SK-N-SH (cell line): ENCODE data around the gene INHBE. TPM values are rescaled to one million over a fixed set of nuclear protein-coding genes. Genes with fewer than 3 reads are reported as not detected.

Source experiments
- CTCF ChIA-PET: fragments of 300-600, 350-600 bp; formaldehyde crosslinking; extraction: SDS; loops from one replicate; lab custom pipeline; 2021; lab: Yijun Ruan, JAX
- POLR2A ChIA-PET: fragments of 350-600 bp; sonication (Branson Sonifier 250); formaldehyde crosslinking; extraction: SDS; loops from one replicate; lab custom pipeline; 2020; ENCODE audit warnings: antibody characterized with exemption, inconsistent platforms; lab: Yijun Ruan, JAX
- DNase-seq: peaks from one replicate; pipeline ENCODE4 v3.0.0; 2012
- H2AFZ ChIP-seq: fragments of 200-600 bp; sonication (generic); 2 replicates; pipeline ENCODE4 v1.8.1; 2016; ENCODE audit warnings: antibody characterized with exemption, mild to moderate bottlenecking, low read depth
- H3F3A ChIP-seq: fragments of 200-600 bp; sonication (generic); replicated peaks from 2 replicates; pipeline ENCODE3; 2016; ENCODE audit warnings: antibody characterized with exemption, mild to moderate bottlenecking; ENCODE audit not compliant: insufficient read depth
- H3K27ac ChIP-seq, 2 experiments: fragments of 200-500 bp in 1 of 2; fragments of 200-600 bp in 1 of 2; sonication (Bioruptor generic) in 1 of 2; sonication (generic), shearing (Covaris generic) in 1 of 2; 2 replicates each; pipeline versions ENCODE4 v1.5.1 to v1.6.1; 2014 to 2016; ENCODE audit warnings: low read depth in 2 of 2, inconsistent platforms in 1 of 2, low read length in 1 of 2, mild to moderate bottlenecking in 1 of 2, mixed read lengths in 1 of 2
- H3K27me3 ChIP-seq: fragments of 200-600 bp; sonication (generic), shearing (Covaris generic); 2 replicates; pipeline ENCODE4 v1.6.1; 2016; ENCODE audit warnings: mixed run types; ENCODE audit not compliant: insufficient read depth
- H3K36me3 ChIP-seq, 2 experiments: fragments of 200-500 bp in 1 of 2; fragments of 200-600 bp in 1 of 2; sonication (Bioruptor generic) in 1 of 2; sonication (generic) in 1 of 2; replicated peaks in 1 of 2; 2 replicates each; pipeline versions ENCODE3 to v1.5.1; 2014 to 2016; ENCODE audit warnings: low read length in 1 of 2, mild to moderate bottlenecking in 1 of 2; ENCODE audit not compliant: insufficient read depth in 2 of 2, control insufficient read depth in 1 of 2
- H3K4me1 ChIP-seq, 2 experiments: fragments of 200-500 bp in 1 of 2; fragments of 200-600 bp in 1 of 2; sonication (Bioruptor generic) in 1 of 2; sonication (generic), shearing (Covaris generic) in 1 of 2; 2 replicates each; pipeline versions ENCODE4 v1.5.1 to v1.6.1; 2014 to 2016; ENCODE audit warnings: low read depth in 1 of 2, low read length in 1 of 2, mixed run types in 1 of 2; ENCODE audit not compliant: insufficient read depth in 2 of 2, control insufficient read depth in 1 of 2
- H3K4me2 ChIP-seq: fragments of 200-600 bp; sonication (generic), shearing (Covaris generic); 2 replicates; pipeline ENCODE4 v1.6.1; 2017; ENCODE audit warnings: mixed run types
- H3K4me3 ChIP-seq, 2 experiments: fragments of 200-500 bp in 1 of 2; fragments of 200-600 bp in 1 of 2; sonication (Bioruptor generic) in 1 of 2; sonication (generic), shearing (Covaris generic) in 1 of 2; 2 replicates each; pipeline versions ENCODE4 v1.5.1 to v1.8.1; 2014 to 2016; ENCODE audit warnings: low read depth in 2 of 2, inconsistent platforms in 1 of 2, low read length in 1 of 2, mild to moderate bottlenecking in 1 of 2, mixed read lengths in 1 of 2, moderate library complexity in 1 of 2
- H3K79me2 ChIP-seq: fragments of 200-600 bp; sonication (generic); 2 replicates; pipeline ENCODE4 v1.8.1; 2017; ENCODE audit warnings: mild to moderate bottlenecking; ENCODE audit not compliant: insufficient read depth
- H3K9ac ChIP-seq: fragments of 200-600 bp; sonication (generic); 2 replicates; pipeline ENCODE4 v1.6.1; 2017; ENCODE audit warnings: mixed run types
- H3K9me2 ChIP-seq: fragments of 200-600 bp; sonication (generic); 2 replicates; pipeline ENCODE4 v1.6.1; 2017; ENCODE audit warnings: mixed run types
- H3K9me3 ChIP-seq: fragments of 200-600 bp; sonication (generic); 2 replicates; pipeline ENCODE4 v1.6.1; 2017; ENCODE audit warnings: mixed run types, mild to moderate bottlenecking, moderate library complexity
- H4K20me1 ChIP-seq: fragments of 200-600 bp; sonication (generic); 2 replicates; pipeline ENCODE4 v1.6.1; 2017; ENCODE audit warnings: mild to moderate bottlenecking, mixed run types; ENCODE audit not compliant: insufficient read depth
- FOSL2 ChIP-seq: IDR thresholded peaks from 2 replicates; pipeline ENCODE4 v1.4.0; 2012; ENCODE audit warnings: low read depth, mild to moderate bottlenecking, moderate library complexity, borderline replicate concordance
- FOXJ3 ChIP-seq: sonication (generic); formaldehyde crosslinking; IDR thresholded peaks from 2 replicates; pipeline ENCODE4 v1.5.1; 2020; ENCODE audit warnings: mild to moderate bottlenecking, missing genetic modification reagents
- FOXM1 ChIP-seq: IDR thresholded peaks from 2 replicates; pipeline ENCODE4 v1.4.0; 2012; ENCODE audit warnings: low read depth, mild to moderate bottlenecking
- GABPA ChIP-seq: IDR thresholded peaks from 2 replicates; pipeline ENCODE4 v1.4.0; 2012; ENCODE audit warnings: low read depth, mild to moderate bottlenecking
- JUND ChIP-seq: IDR thresholded peaks from 2 replicates; pipeline ENCODE4 v1.4.0; 2012
- NFIC ChIP-seq: IDR thresholded peaks from 2 replicates; pipeline ENCODE4 v1.4.0; 2012; ENCODE audit warnings: borderline replicate concordance
- NRF1 ChIP-seq: IDR thresholded peaks from 2 replicates; pipeline ENCODE4 v1.6.1; 2012; ENCODE audit warnings: low read depth, mild to moderate bottlenecking, low read length
- POLR2AphosphoS5 ChIP-seq: IDR thresholded peaks from 2 replicates; pipeline ENCODE4 v1.6.1; 2012; ENCODE audit warnings: low read depth, low read length
- RAD21 ChIP-seq: IDR thresholded peaks from 2 replicates; pipeline ENCODE4 v1.6.1; 2012; ENCODE audit warnings: mild to moderate bottlenecking, low read length
- SIN3A ChIP-seq: IDR thresholded peaks from 2 replicates; pipeline ENCODE4 v1.6.1; 2012; ENCODE audit warnings: low read depth, mild to moderate bottlenecking, low read length, moderate library complexity, borderline replicate concordance
- TAF1 ChIP-seq: IDR thresholded peaks from 2 replicates; pipeline ENCODE4 v1.6.1; 2012; ENCODE audit warnings: low read depth, mild to moderate bottlenecking, low read length, moderate library complexity, borderline replicate concordance
- YY1 ChIP-seq: IDR thresholded peaks from 2 replicates; pipeline ENCODE4 v1.4.0; 2012; ENCODE audit warnings: low read depth, mild to moderate bottlenecking
- WGBS: methylation state at CpG from one replicate; pipeline ENCODE4 v1.1.6; 2017; ENCODE audit warnings: low lambda C conversion rate; 5-methylcytosine and 5-hydroxymethylcytosine counted together
- polyA plus RNA-seq, 3 experiments: library from polyadenylated mRNA; depleted of rRNA; stranded (reverse); fragments of >200 nt; gene quantifications; 2 replicates each; pipeline ENCODE4 v1.2.3, GENCODE V29; 2012
- TF ChIP-seq, protein P1 (sequence below): fragments of 150-350 bp; IDR thresholded peaks from 2 replicates; pipeline ENCODE4 v1.6.1; 2016; ENCODE audit warnings: mild to moderate bottlenecking, low read depth, low read length
- TF ChIP-seq, protein P2 (sequence below): fragments of 200-600 bp; sonication (generic); IDR thresholded peaks from 2 replicates; pipeline ENCODE4 v1.6.1; 2017; ENCODE audit warnings: antibody characterized with exemption, mild to moderate bottlenecking, moderate library complexity

The INHBE gene
- polyA plus RNA-seq, 1 of the 3 experiments (the other 2 are of a cell fraction) = 0.03 TPM

DNA sequence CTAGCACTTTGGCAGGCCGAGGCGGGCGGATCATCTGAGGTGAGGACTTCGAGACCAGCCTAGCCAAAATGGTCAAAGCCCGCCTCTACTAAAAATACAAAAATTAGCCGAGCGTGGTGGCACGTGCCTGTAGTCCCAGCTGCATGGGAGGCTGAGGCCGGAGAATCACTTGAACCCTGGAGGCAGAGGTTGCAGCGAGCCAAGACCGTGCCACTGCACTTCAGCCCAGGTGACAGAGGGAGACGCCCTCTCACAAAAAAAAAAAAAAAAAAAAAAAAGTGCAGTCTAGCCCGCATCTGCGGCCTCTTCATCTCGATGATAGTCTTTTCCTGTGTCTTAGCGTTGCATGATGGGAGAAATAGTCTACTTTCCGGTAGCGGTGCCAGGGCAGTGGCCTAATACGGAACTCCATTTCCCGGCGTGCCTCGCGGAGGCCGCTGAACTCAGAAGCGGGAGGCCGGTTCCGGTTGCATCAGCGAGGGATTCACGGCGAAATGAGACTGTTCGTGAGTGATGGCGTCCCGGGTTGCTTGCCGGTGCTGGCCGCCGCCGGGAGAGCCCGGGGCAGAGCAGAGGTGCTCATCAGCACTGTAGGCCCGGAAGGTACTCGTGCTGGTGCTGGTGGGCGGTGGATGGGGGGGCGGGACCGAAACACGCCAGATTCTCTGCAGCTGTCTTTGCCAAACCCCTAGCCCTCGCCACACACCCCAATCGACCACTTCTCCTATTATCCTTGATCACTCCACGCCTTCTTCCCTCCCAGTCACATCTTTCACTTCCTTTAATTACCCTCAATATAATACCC lies 32.7 kb downstream of the INHBE start, which contains the start of gene MARS1 (continued):
- TF ChIP-seq, protein P1, sequence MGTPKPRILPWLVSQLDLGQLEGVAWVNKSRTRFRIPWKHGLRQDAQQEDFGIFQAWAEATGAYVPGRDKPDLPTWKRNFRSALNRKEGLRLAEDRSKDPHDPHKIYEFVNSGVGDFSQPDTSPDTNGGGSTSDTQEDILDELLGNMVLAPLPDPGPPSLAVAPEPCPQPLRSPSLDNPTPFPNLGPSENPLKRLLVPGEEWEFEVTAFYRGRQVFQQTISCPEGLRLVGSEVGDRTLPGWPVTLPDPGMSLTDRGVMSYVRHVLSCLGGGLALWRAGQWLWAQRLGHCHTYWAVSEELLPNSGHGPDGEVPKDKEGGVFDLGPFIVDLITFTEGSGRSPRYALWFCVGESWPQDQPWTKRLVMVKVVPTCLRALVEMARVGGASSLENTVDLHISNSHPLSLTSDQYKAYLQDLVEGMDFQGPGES = no peak
- TF ChIP-seq FOSL2 = no peak
- no peak for TF ChIP-seq NRF1
- no peak for TF ChIP-seq RAD21
- TF ChIP-seq FOXJ3 (CRISPR knock-in tag) = no peak
- peak; percentile 76; the same call in 1 of the 2 replicates for TF ChIP-seq YY1
- TF ChIP-seq FOXM1 = no peak
- TF ChIP-seq, protein P2, sequence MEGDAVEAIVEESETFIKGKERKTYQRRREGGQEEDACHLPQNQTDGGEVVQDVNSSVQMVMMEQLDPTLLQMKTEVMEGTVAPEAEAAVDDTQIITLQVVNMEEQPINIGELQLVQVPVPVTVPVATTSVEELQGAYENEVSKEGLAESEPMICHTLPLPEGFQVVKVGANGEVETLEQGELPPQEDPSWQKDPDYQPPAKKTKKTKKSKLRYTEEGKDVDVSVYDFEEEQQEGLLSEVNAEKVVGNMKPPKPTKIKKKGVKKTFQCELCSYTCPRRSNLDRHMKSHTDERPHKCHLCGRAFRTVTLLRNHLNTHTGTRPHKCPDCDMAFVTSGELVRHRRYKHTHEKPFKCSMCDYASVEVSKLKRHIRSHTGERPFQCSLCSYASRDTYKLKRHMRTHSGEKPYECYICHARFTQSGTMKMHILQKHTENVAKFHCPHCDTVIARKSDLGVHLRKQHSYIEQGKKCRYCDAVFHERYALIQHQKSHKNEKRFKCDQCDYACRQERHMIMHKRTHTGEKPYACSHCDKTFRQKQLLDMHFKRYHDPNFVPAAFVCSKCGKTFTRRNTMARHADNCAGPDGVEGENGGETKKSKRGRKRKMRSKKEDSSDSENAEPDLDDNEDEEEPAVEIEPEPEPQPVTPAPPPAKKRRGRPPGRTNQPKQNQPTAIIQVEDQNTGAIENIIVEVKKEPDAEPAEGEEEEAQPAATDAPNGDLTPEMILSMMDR = peak; percentile 32
- TF ChIP-seq NFIC = no peak
- TF ChIP-seq GABPA = peak; percentile 95

DNA sequence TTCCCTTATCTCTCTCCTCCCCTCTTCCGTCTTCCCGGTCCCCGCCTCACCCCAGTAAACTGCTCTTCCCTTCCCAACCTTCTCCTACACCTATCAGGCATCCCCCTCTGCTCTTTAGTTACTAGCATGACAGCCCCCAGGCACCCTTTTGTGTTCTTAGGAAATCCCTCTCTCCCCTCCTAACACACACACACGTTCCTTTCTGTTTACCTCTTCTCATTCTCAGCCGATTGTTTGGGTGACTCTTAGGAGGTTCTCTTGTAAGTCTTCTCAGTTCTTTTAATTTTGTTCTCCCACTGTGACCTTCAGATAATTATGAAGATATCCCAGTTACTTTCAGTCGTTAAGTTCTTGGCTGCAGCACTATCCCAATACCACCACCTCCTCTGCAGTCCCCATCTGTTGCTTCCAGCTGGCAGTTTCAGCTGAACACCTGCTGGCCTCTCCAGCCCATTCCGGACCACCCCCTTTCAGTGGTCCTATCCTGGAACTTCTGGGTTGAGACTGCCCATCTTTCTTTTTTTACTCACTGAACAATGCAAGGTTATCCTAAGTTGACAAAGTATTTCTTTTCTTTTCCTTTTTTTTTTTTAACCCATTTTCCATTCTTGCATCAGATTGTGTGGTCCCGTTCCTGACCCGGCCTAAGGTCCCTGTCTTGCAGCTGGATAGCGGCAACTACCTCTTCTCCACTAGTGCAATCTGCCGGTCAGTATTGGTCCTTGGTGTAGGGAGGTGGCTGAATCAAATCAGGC lies 33.5 kb downstream of the INHBE start:
- peak; percentile 58 for DNase-seq
- TF ChIP-seq POLR2AphosphoS5 (no peak), SIN3A (no peak), FOXJ3 (CRISPR knock-in tag) (peak; percentile 29; the same call in 1 of the 2 replicates), TAF1 (no peak), NFIC (no peak), JUND (no peak)
- TF ChIP-seq, protein P1 = no peak
- TF ChIP-seq, all 33 proteins: peak for 1
- POLR2A ChIA-PET = interaction anchor here (0.6 to 2.1 kb wide), 8 partner anchors 9 to 1529 kb away, joined by 3 to 7 read pairs (median 4); partner anchors contain the start of genes DDIT3 and LRP1
- Histone ChIP-seq H3K36me3 (peaks cover 33 to 45% of the 10 kb centered on the region in 2 experiments), H3K9ac (peak overlapping the region; percentile 94), H3K9me3 (no peaks in the 10 kb centered on the region), H3K9me2 (no peaks in the 10 kb centered on the region), H3K4me3 (peak overlapping the region; percentile 77 to 100), H3K79me2 (peaks cover 40% of the 10 kb centered on the region), H4K20me1 (0 out of 2 replicates have a peak, but pooled peaks cover 4% of the 10 kb centered on the region), H3K4me2 (peak overlapping the region; percentile 90), H3F3A (peaks cover 10% of the 10 kb centered on the region), H3K4me1 (peaks cover 6 to 9% of the 10 kb centered on the region in 2 experiments; a peak in 3 of 4 replicates), H3K27me3 (no peaks in the 10 kb centered on the region), H2AFZ (peak overlapping the region; percentile 49; the same call in 1 of the 2 replicates), H3K27ac (peak overlapping the region; percentile 73 to 74)
- CTCF ChIA-PET = interaction anchor here (1.6 to 6.1 kb wide), 3 partner anchors 14 to 30 kb away, joined by 5 to 28 read pairs (median 7); partner anchors contain the start of gene GLI1
- 6% methylated on average over 11 of the region's 11 CpGs for WGBS
